ENCODE measurements around the gene FCHSD2.
A peak's percentile ranks its signal among the peaks of the same experiment; 100 is the strongest.

The FCHSD2 gene

DNA sequence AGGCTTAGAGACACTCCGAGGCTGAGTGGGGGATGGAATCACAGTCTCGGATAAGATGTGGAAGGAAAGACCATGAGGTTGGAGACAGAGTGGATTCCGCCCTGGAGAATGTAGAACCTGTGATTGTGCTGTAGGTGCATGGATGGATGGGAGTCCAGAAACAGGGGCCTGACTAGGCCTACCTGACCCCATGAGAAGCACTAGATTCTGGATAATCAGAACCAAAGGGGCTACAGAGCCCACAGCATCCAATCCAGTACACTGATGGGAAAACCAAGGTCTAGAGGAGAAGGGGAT lies 32.3 kb upstream of the FCHSD2 start:
- no peak overlapping the region for H3K4me3 ChIP-seq (ENCODE audit: low read depth, low read length, poor library complexity, severe bottlenecking)
- no peaks in the 10 kb centered on the region for H3K9me3 ChIP-seq (ENCODE audit: low read length)
- peaks cover 37% of the 10 kb centered on the region for H3K4me1 ChIP-seq (ENCODE audit: insufficient read depth, low read length, severe bottlenecking)
- peak overlapping the region; percentile 15 for H3K27ac ChIP-seq (ENCODE audit: low read depth, low read length, poor library complexity, severe bottlenecking)
- no peaks in the 10 kb centered on the region for H3K9me2 ChIP-seq (ENCODE audit: low read depth, low read length)
- H4K20me1 ChIP-seq (ENCODE audit: insufficient read depth, low read length) = no peaks in the 10 kb centered on the region
- H3K4me2 ChIP-seq (ENCODE audit: low read length) = no peak overlapping the region
- H3K9ac ChIP-seq (ENCODE audit: low read length) = no peak overlapping the region
- H3K27me3 ChIP-seq (ENCODE audit: insufficient read depth, low read length) = no peaks in the 10 kb centered on the region
- H2AFZ ChIP-seq (ENCODE audit: low read length) = no peak overlapping the region
- H3K36me3 ChIP-seq (ENCODE audit: insufficient read depth, low read length) = no peaks in the 10 kb centered on the region
- H3F3A ChIP-seq (ENCODE audit: insufficient read depth, low read length) = no peaks in the 10 kb centered on the region
- TF ChIP-seq, protein P1, sequence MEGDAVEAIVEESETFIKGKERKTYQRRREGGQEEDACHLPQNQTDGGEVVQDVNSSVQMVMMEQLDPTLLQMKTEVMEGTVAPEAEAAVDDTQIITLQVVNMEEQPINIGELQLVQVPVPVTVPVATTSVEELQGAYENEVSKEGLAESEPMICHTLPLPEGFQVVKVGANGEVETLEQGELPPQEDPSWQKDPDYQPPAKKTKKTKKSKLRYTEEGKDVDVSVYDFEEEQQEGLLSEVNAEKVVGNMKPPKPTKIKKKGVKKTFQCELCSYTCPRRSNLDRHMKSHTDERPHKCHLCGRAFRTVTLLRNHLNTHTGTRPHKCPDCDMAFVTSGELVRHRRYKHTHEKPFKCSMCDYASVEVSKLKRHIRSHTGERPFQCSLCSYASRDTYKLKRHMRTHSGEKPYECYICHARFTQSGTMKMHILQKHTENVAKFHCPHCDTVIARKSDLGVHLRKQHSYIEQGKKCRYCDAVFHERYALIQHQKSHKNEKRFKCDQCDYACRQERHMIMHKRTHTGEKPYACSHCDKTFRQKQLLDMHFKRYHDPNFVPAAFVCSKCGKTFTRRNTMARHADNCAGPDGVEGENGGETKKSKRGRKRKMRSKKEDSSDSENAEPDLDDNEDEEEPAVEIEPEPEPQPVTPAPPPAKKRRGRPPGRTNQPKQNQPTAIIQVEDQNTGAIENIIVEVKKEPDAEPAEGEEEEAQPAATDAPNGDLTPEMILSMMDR (IDR thresholded peaks at IDR 0.05; ENCODE audit: low read length) = no peak
- no peak for TF ChIP-seq EZH2 (IDR thresholded peaks at IDR 0.05; ENCODE audit: borderline replicate concordance, low read length)
- H3K79me2 ChIP-seq (ENCODE audit: insufficient read depth, low read length) = no peaks in the 10 kb centered on the region

DNA sequence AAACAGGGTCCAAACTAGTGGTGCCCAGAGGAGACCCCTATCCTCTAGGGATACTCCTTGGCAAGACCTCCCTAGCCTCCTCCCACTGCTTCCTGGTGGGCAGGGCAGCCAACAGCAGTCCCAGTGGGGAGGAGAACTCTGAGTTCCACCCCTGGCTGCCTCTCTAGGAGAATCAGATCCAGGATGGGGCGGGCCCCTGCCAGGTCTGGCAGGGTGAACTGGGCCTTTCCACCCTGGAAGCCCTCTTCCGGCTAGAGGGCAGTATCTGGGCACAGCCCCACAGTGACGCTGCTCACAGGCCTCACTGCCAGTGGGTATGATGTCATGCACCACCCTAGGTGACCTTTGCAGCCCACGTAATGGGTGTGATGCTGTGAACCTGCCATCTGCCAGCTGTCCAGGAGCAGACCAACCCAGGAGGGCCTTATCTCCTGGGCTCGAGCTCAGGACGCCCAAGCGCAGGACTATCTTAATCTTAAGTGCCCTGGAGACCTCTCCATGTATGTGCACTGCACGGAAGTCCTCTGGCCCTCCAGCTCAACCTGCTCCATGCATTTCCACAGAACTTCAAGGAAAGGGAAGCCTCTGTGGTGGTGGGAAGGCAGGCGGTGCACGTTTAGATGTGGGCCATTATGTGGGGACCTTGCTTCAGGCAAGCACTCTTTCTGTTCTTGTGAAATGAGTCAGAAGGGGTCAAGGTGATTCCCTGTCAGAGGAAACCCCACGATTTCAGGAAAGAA lies 31.8 kb upstream of the FCHSD2 start:
- TF ChIP-seq, protein P1 (IDR thresholded peaks at IDR 0.05; ENCODE audit: low read length) = no peak
- no peak for TF ChIP-seq EZH2 (IDR thresholded peaks at IDR 0.05; ENCODE audit: borderline replicate concordance, low read length)
- Histone ChIP-seq H4K20me1 (ENCODE audit: insufficient read depth, low read length) (no peaks in the 10 kb centered on the region), H3K4me2 (ENCODE audit: low read length) (no peak overlapping the region), H3F3A (ENCODE audit: insufficient read depth, low read length) (0 out of 2 replicates have a peak, but pooled peaks cover under 1% of the 10 kb centered on the region), H2AFZ (ENCODE audit: low read length) (no peak overlapping the region), H3K9ac (ENCODE audit: low read length) (no peak overlapping the region), H3K36me3 (ENCODE audit: insufficient read depth, low read length) (no peaks in the 10 kb centered on the region), H3K27me3 (ENCODE audit: insufficient read depth, low read length) (no peaks in the 10 kb centered on the region), H3K79me2 (ENCODE audit: insufficient read depth, low read length) (no peaks in the 10 kb centered on the region), H3K4me1 (ENCODE audit: insufficient read depth, low read length, severe bottlenecking) (peaks cover 42% of the 10 kb centered on the region), H3K4me3 (ENCODE audit: low read depth, low read length, poor library complexity, severe bottlenecking) (no peak overlapping the region), H3K27ac (ENCODE audit: low read depth, low read length, poor library complexity, severe bottlenecking) (peak overlapping the region; percentile 15), H3K9me3 (ENCODE audit: low read length) (no peaks in the 10 kb centered on the region), H3K9me2 (ENCODE audit: low read depth, low read length) (no peaks in the 10 kb centered on the region)

DNA sequence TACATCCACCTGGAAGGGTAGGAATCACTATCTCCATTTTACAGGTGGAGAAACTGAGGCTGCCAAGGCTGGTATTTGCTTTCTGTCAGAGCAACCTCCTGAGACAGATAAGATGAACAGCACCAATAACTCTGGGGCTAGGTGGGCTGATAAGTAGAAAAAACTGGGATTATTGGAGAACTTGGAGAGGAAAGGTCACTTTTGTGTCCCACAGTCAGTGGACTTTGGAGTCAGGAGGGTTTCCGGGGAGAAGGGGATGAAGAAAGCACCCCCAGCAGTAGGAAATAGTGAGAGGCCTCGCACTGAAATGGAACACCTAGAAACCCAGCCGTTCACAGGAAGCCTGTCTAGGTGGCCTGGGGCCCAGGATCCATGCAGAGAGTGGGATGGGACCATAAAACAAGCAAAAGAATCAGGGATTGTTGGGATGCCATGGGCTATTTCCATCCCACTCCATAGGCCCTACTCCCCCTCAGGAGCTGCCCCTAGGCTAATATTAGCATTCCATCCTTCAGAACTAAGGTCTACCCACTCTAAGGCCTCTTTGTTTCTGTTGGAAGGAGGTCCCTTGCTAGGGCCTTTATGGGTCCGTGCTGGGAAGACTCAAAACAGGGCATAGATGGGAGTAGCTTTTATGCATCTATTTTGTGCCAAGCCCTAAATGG lies 31.0 kb upstream of the FCHSD2 start:
- Histone ChIP-seq H3K27me3 (ENCODE audit: insufficient read depth, low read length) (no peaks in the 10 kb centered on the region), H4K20me1 (ENCODE audit: insufficient read depth, low read length) (no peaks in the 10 kb centered on the region), H3F3A (ENCODE audit: insufficient read depth, low read length) (0 out of 2 replicates have a peak, but pooled peaks cover 5% of the 10 kb centered on the region), H3K9me2 (ENCODE audit: low read depth, low read length) (no peaks in the 10 kb centered on the region), H3K9me3 (ENCODE audit: low read length) (no peaks in the 10 kb centered on the region), H3K4me3 (ENCODE audit: low read depth, low read length, poor library complexity, severe bottlenecking) (no peak overlapping the region), H3K79me2 (ENCODE audit: insufficient read depth, low read length) (no peaks in the 10 kb centered on the region), H2AFZ (ENCODE audit: low read length) (no peak overlapping the region), H3K27ac (ENCODE audit: low read depth, low read length, poor library complexity, severe bottlenecking) (no peak overlapping the region), H3K36me3 (ENCODE audit: insufficient read depth, low read length) (no peaks in the 10 kb centered on the region), H3K4me2 (ENCODE audit: low read length) (no peak overlapping the region), H3K4me1 (ENCODE audit: insufficient read depth, low read length, severe bottlenecking) (peaks cover 41% of the 10 kb centered on the region), H3K9ac (ENCODE audit: low read length) (no peak overlapping the region)
- TF ChIP-seq, protein P1 (IDR thresholded peaks at IDR 0.05; ENCODE audit: low read length) = no peak
- no peak for TF ChIP-seq EZH2 (IDR thresholded peaks at IDR 0.05; ENCODE audit: borderline replicate concordance, low read length)

Data from OCI-LY1 (cell line).